ENCODE data around the gene TSHZ1. TPM values are rescaled to one million over a fixed set of nuclear protein-coding genes. Genes with fewer than 3 reads are reported as not detected.

Gene TSHZ1
- polyA plus RNA-seq, 1 of the 3 experiments (the other 2 are of a cell fraction), result 2.6 TPM

DNA sequence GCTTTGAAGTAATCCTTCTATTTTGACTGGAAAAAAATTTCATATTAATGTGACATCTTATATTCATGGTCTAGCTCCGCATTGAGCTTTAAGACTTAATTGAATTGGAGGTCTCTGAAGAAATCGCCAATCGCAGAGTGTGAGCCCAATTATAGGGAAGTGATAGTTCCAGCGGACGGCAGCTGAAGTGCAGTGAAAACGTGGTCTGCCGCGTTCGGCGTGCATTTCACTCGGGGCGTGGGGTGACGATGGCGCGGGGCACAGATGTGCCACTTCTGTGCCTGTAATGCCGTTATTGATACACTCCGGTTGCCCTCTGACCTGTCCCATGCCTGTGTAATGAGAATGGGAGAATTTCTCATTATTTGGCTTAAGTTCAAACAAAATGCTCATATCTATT is 106.7 kb downstream of the TSHZ1 start:
- Histone ChIP-seq H3F3A (replicated peaks; ENCODE audit: insufficient read depth) (no peaks in the 10 kb centered on the region), H3K9me3 (no peaks in the 10 kb centered on the region), H3K4me3 (ENCODE audit: low read depth in 2 of 2, low read length in 1 of 2) (no peak overlapping the region), H3K27me3 (ENCODE audit: insufficient read depth) (no peaks in the 10 kb centered on the region), H3K79me2 (ENCODE audit: insufficient read depth) (no peaks in the 10 kb centered on the region), H3K27ac (ENCODE audit: low read depth in 2 of 2, low read length in 1 of 2) (no peak overlapping the region), H3K36me3 (replicated peaks in 1 of 2; ENCODE audit: control insufficient read depth in 1 of 2, insufficient read depth in 2 of 2, low read length in 1 of 2) (no peaks in the 10 kb centered on the region), H3K4me1 (ENCODE audit: control insufficient read depth in 1 of 2, insufficient read depth in 2 of 2, low read depth in 1 of 2, low read length in 1 of 2) (no peaks in the 10 kb centered on the region), H3K9me2 (no peaks in the 10 kb centered on the region), H3K4me2 (no peak overlapping the region), H2AFZ (ENCODE audit: low read depth) (no peak overlapping the region), H3K9ac (no peak overlapping the region), H4K20me1 (ENCODE audit: insufficient read depth) (no peaks in the 10 kb centered on the region)
- ChIA-PET CTCF (no interaction called here), POLR2A (no interaction called here)
- no peak for TF ChIP-seq RFX5 (IDR thresholded peaks at IDR 0.05; ENCODE audit: low read length)
- TF ChIP-seq JUND (IDR thresholded peaks at IDR 0.05), result no peak
- TF ChIP-seq, protein P1, sequence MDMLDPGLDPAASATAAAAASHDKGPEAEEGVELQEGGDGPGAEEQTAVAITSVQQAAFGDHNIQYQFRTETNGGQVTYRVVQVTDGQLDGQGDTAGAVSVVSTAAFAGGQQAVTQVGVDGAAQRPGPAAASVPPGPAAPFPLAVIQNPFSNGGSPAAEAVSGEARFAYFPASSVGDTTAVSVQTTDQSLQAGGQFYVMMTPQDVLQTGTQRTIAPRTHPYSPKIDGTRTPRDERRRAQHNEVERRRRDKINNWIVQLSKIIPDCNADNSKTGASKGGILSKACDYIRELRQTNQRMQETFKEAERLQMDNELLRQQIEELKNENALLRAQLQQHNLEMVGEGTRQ (IDR thresholded peaks at IDR 0.05; ENCODE audit: borderline replicate concordance, low read depth, low read length), result no peak
- TF ChIP-seq TCF12 (IDR thresholded peaks at IDR 0.05), result no peak
- TF ChIP-seq EP300 (IDR thresholded peaks at IDR 0.05; ENCODE audit: borderline replicate concordance in 1 of 2, low read depth in 1 of 2, low read length in 1 of 2), result no peak
- TF ChIP-seq ELF1 (IDR thresholded peaks at IDR 0.05), result no peak
- no peak for TF ChIP-seq GATA2 (CRISPR knock-in tag; IDR thresholded peaks at IDR 0.05)
- TF ChIP-seq FOXM1 (IDR thresholded peaks at IDR 0.05; ENCODE audit: low read depth), result no peak
- TF ChIP-seq FOSL2 (IDR thresholded peaks at IDR 0.05; ENCODE audit: borderline replicate concordance, low read depth), result no peak
- no peak for TF ChIP-seq MEF2A (IDR thresholded peaks at IDR 0.05; ENCODE audit: borderline replicate concordance, low read depth)
- TF ChIP-seq, protein P2, sequence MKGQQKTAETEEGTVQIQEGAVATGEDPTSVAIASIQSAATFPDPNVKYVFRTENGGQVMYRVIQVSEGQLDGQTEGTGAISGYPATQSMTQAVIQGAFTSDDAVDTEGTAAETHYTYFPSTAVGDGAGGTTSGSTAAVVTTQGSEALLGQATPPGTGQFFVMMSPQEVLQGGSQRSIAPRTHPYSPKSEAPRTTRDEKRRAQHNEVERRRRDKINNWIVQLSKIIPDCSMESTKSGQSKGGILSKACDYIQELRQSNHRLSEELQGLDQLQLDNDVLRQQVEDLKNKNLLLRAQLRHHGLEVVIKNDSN (IDR thresholded peaks at IDR 0.05; ENCODE audit: borderline replicate concordance, low read depth), result no peak
- TF ChIP-seq, protein P3, sequence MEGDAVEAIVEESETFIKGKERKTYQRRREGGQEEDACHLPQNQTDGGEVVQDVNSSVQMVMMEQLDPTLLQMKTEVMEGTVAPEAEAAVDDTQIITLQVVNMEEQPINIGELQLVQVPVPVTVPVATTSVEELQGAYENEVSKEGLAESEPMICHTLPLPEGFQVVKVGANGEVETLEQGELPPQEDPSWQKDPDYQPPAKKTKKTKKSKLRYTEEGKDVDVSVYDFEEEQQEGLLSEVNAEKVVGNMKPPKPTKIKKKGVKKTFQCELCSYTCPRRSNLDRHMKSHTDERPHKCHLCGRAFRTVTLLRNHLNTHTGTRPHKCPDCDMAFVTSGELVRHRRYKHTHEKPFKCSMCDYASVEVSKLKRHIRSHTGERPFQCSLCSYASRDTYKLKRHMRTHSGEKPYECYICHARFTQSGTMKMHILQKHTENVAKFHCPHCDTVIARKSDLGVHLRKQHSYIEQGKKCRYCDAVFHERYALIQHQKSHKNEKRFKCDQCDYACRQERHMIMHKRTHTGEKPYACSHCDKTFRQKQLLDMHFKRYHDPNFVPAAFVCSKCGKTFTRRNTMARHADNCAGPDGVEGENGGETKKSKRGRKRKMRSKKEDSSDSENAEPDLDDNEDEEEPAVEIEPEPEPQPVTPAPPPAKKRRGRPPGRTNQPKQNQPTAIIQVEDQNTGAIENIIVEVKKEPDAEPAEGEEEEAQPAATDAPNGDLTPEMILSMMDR (IDR thresholded peaks at IDR 0.05), result no peak
- no peak for TF ChIP-seq SIN3A (IDR thresholded peaks at IDR 0.05; ENCODE audit: borderline replicate concordance, low read depth, low read length)
- TF ChIP-seq, protein P4, sequence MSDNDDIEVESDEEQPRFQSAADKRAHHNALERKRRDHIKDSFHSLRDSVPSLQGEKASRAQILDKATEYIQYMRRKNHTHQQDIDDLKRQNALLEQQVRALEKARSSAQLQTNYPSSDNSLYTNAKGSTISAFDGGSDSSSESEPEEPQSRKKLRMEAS (IDR thresholded peaks at IDR 0.05; ENCODE audit: low read depth), result no peak
- TF ChIP-seq CHD2 (IDR thresholded peaks at IDR 0.05; ENCODE audit: low read length, partially characterized antibody), result no peak
- no peak for TF ChIP-seq FOXJ3 (CRISPR knock-in tag; IDR thresholded peaks at IDR 0.05)
- TF ChIP-seq, protein P5, sequence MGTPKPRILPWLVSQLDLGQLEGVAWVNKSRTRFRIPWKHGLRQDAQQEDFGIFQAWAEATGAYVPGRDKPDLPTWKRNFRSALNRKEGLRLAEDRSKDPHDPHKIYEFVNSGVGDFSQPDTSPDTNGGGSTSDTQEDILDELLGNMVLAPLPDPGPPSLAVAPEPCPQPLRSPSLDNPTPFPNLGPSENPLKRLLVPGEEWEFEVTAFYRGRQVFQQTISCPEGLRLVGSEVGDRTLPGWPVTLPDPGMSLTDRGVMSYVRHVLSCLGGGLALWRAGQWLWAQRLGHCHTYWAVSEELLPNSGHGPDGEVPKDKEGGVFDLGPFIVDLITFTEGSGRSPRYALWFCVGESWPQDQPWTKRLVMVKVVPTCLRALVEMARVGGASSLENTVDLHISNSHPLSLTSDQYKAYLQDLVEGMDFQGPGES (IDR thresholded peaks at IDR 0.05; ENCODE audit: low read depth, low read length), result no peak
- TF ChIP-seq, protein P6, sequence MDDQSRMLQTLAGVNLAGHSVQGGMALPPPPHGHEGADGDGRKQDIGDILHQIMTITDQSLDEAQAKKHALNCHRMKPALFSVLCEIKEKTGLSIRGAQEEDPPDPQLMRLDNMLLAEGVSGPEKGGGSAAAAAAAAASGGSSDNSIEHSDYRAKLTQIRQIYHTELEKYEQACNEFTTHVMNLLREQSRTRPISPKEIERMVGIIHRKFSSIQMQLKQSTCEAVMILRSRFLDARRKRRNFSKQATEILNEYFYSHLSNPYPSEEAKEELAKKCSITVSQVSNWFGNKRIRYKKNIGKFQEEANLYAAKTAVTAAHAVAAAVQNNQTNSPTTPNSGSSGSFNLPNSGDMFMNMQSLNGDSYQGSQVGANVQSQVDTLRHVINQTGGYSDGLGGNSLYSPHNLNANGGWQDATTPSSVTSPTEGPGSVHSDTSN (IDR thresholded peaks at IDR 0.05), result no peak
- 83% methylated on average over 17 of the region's 17 CpGs for WGBS (ENCODE audit: low lambda C conversion rate)
- no peak for DNase-seq

Measured in SK-N-SH (cell line).